OCI-LY3 (cell line): Measurements from ENCODE around the gene ATOSA.
A peak's percentile ranks its signal among the peaks of the same experiment; 100 is the strongest.

Source experiments
- H2AFZ ChIP-seq: fragments of 200-600, 300-600 bp; shearing (Covaris generic); 2 replicates; pipeline ENCODE4 v1.6.0; 2014; ENCODE audit warnings: antibody characterized with exemption, low read depth, low read length
- H3K27ac ChIP-seq: fragments of 200-600, 300-600 bp; sonication (generic); 2 replicates; pipeline ENCODE4 v1.5.1; 2014; ENCODE audit warnings: mild to moderate bottlenecking, low read length, moderate library complexity, mixed read lengths
- H3K27me3 ChIP-seq: fragments of 200-600, 300-600 bp; sonication (generic); 2 replicates; pipeline ENCODE4 v1.6.1; 2014; ENCODE audit warnings: low read depth, low read length, mixed read lengths
- H3K36me3 ChIP-seq: fragments of 200-600, 300-600 bp; sonication (generic); replicated peaks from 2 replicates; pipeline ENCODE3; 2014; ENCODE audit warnings: low read depth, low read length, mixed read lengths
- H3K4me1 ChIP-seq: fragments of 300-600, 200-600 bp; sonication (generic); 2 replicates; pipeline ENCODE4 v1.6.1; 2014; ENCODE audit warnings: low read length, mixed read lengths
- H3K4me2 ChIP-seq: fragments of 200-600, 300-600 bp; sonication (generic); 2 replicates; pipeline ENCODE4 v1.6.1; 2014; ENCODE audit warnings: low read length, mixed read lengths
- H3K4me3 ChIP-seq: fragments of 300-600, 200-600 bp; sonication (generic); 2 replicates; pipeline ENCODE4 v1.5.1; 2014; ENCODE audit warnings: antibody characterized with exemption, mild to moderate bottlenecking, low read length, moderate library complexity
- H3K79me2 ChIP-seq: fragments of 300-600, 200-600 bp; shearing (Covaris generic); 2 replicates; pipeline ENCODE4 v1.6.1; 2014; ENCODE audit warnings: mild to moderate bottlenecking, low read length, mixed read lengths
- H3K9ac ChIP-seq: fragments of 300-600, 200-600 bp; shearing (Covaris generic); 2 replicates; pipeline ENCODE4 v1.6.0; 2014; ENCODE audit warnings: mild to moderate bottlenecking, low read length, moderate library complexity
- H3K9me3 ChIP-seq: fragments of 200-600, 300-600 bp; shearing (Covaris generic); 2 replicates; pipeline ENCODE4 v1.6.1; 2014; ENCODE audit warnings: low read length, mixed read lengths; ENCODE audit not compliant: insufficient read depth
- H4K20me1 ChIP-seq: fragments of 200-600, 300-600 bp; sonication (generic); 2 replicates; pipeline ENCODE4 v1.6.1; 2016; ENCODE audit warnings: low read length, mixed read lengths; ENCODE audit not compliant: insufficient read depth
- EZH2phosphoT487 ChIP-seq: fragments of 200-600 bp; shearing (Covaris generic); IDR thresholded peaks from 2 replicates; pipeline ENCODE4 v1.6.1; 2018; ENCODE audit warnings: antibody characterized with exemption, mixed run types, low read depth
- TF ChIP-seq, protein P1 (sequence below): fragments of 200-600, 300-600 bp; sonication (generic); IDR thresholded peaks from 2 replicates; pipeline ENCODE4 v1.5.1; 2014; ENCODE audit warnings: antibody characterized with exemption, low read length, low read depth

Gene ATOSA

DNA sequence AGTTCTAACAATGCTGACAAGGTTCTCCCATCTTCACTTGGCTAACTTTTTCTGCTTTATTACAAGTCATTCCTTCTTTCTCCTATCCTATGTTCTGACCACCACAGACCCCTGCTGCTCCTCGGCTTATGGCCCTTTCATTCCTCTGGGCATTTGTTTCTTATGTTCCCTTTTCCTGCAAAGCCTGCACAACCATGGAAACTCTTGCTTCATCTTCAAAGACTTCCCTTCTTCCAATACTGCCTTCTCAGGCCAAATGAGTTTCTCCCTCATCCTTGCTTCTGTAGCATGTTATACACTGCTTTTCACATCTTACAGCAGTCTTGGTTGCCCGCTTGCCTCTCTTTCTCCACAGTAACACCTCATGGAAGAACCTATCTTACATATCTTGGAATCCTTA, 17.9 kb upstream of the ATOSA start:
- Histone ChIP-seq H3K27ac (no peak overlapping the region), H3K27me3 (no peaks in the 10 kb centered on the region), H3K36me3 (no peaks in the 10 kb centered on the region), H3K9me3 (no peaks in the 10 kb centered on the region), H2AFZ (no peak overlapping the region), H3K79me2 (no peaks in the 10 kb centered on the region), H3K9ac (no peak overlapping the region), H3K4me2 (no peak overlapping the region), H3K4me1 (no peaks in the 10 kb centered on the region), H4K20me1 (no peaks in the 10 kb centered on the region), H3K4me3 (no peak overlapping the region)
- no peak for TF ChIP-seq EZH2phosphoT487
- TF ChIP-seq, protein P1, sequence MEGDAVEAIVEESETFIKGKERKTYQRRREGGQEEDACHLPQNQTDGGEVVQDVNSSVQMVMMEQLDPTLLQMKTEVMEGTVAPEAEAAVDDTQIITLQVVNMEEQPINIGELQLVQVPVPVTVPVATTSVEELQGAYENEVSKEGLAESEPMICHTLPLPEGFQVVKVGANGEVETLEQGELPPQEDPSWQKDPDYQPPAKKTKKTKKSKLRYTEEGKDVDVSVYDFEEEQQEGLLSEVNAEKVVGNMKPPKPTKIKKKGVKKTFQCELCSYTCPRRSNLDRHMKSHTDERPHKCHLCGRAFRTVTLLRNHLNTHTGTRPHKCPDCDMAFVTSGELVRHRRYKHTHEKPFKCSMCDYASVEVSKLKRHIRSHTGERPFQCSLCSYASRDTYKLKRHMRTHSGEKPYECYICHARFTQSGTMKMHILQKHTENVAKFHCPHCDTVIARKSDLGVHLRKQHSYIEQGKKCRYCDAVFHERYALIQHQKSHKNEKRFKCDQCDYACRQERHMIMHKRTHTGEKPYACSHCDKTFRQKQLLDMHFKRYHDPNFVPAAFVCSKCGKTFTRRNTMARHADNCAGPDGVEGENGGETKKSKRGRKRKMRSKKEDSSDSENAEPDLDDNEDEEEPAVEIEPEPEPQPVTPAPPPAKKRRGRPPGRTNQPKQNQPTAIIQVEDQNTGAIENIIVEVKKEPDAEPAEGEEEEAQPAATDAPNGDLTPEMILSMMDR: no peak

DNA sequence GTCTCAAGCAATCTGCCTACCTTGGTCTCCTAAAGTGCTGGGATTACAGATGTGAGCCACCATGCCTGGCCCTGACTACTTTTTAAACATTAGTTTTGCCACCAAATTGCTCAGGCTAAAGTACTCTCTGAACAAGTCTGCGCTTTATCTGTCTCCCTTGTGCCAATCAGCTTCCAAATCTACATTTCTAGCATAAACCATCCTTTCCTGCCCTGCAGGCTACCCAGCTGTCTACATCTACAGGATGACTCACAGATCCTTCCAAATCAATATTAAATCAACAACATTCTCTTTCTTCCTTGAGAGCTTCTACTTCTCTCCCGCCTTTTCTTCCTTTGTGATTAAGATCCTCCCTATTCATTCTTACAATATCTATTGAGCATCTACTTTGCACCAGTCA, 16.0 kb upstream of the ATOSA start:
- H3K27ac ChIP-seq: no peak overlapping the region
- no peak overlapping the region for H3K9ac ChIP-seq
- H3K9me3 ChIP-seq: no peaks in the 10 kb centered on the region
- no peak for TF ChIP-seq EZH2phosphoT487
- TF ChIP-seq, protein P1: no peak
- H3K27me3 ChIP-seq: no peaks in the 10 kb centered on the region
- no peak overlapping the region for H3K4me3 ChIP-seq
- H3K79me2 ChIP-seq: no peaks in the 10 kb centered on the region
- H2AFZ ChIP-seq: no peak overlapping the region
- no peaks in the 10 kb centered on the region for H3K4me1 ChIP-seq
- no peak overlapping the region for H3K4me2 ChIP-seq
- no peaks in the 10 kb centered on the region for H4K20me1 ChIP-seq
- H3K36me3 ChIP-seq: no peaks in the 10 kb centered on the region

DNA sequence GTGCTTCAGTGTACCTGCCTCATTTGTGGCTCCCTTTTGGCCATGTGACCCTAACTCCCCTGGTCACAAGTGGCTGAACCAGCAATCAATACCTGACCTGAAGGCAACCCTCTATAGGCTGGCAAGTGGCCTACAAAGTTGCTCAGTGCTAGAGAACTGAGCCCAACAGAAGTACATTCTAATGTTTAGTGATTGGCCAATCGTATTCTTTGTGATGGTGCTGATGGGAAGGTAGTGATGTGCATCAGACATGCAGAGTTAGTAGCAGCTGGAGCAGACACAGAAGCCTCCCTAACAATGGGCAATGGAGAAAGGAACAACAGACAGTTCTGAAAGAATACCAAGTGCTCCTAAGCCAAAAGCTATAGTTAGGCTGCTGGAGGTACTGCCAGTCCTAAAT, 10.4 kb upstream of the ATOSA start:
- Histone ChIP-seq H4K20me1 (no peaks in the 10 kb centered on the region), H3K36me3 (no peaks in the 10 kb centered on the region), H3K9me3 (no peaks in the 10 kb centered on the region), H3K27ac (no peak overlapping the region), H3K27me3 (no peaks in the 10 kb centered on the region), H3K4me3 (no peak overlapping the region), H3K4me2 (no peak overlapping the region), H3K9ac (no peak overlapping the region), H3K4me1 (no peaks in the 10 kb centered on the region), H3K79me2 (no peaks in the 10 kb centered on the region), H2AFZ (no peak overlapping the region)
- no peak for TF ChIP-seq EZH2phosphoT487
- TF ChIP-seq, protein P1: no peak

DNA sequence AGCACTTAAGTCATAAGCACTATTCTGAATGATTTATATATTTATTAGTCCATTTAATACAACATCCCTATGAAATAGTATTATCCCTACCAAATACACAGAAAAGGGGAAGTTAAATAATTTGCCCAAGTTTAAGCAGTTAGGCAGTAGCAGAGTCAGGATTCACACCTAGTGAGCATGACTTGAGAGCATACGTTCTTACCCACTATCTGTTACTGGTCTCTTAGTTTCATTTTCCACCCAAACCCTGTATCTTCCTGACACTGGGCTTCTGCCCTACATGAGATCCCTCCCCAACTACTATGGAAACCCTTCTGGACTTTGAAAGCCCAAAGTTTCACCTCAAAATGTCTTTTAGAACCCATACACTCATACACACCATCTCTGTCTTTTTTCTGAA, 4.4 kb upstream of the ATOSA start:
- Histone ChIP-seq H3K4me2 (peak overlapping the region; percentile 61), H3K9me3 (no peaks in the 10 kb centered on the region), H3K79me2 (no peaks in the 10 kb centered on the region; the same call in 1 of the 2 replicates), H2AFZ (no peak overlapping the region), H3K9ac (no peak overlapping the region), H3K4me3 (no peak overlapping the region; the same call in 1 of the 2 replicates), H3K27me3 (no peaks in the 10 kb centered on the region), H4K20me1 (no peaks in the 10 kb centered on the region), H3K4me1 (peaks cover 44% of the 10 kb centered on the region), H3K27ac (no peak overlapping the region; the same call in 1 of the 2 replicates), H3K36me3 (no peaks in the 10 kb centered on the region)
- TF ChIP-seq EZH2phosphoT487: no peak
- TF ChIP-seq, protein P1: no peak
